DOHH2 (cell line): ENCODE measurements around the gene IL32.

ENCODE experiments used
- CTCF ChIP-seq: fragments of 200-600 bp; sonication (generic); IDR thresholded peaks from one replicate; pipeline ENCODE4 v1.5.1; 2014; ENCODE audit warnings: antibody characterized with exemption, mild to moderate bottlenecking, low read depth, low read length; ENCODE audit not compliant: poor library complexity, severe bottlenecking
- EZH2phosphoT487 ChIP-seq: fragments of 200-600 bp; sonication (generic); IDR thresholded peaks from 2 replicates; pipeline ENCODE4 v1.6.1; 2017; ENCODE audit warnings: borderline replicate concordance, mild to moderate bottlenecking, antibody characterized with exemption, low read length, moderate library complexity, mixed read lengths

- no peak for TF ChIP-seq CTCF
- TF ChIP-seq EZH2phosphoT487, result no peak
These were observed 21.3 kb downstream of the IL32 start for GRCh38 chr16:3086596-3087242.
